DND-41 (cell line): ENCODE measurements around the gene LRRC61.
"Not testable (repeated sequence)": the region's sequence is repeated elsewhere in the genome, so short reads cannot be mapped to it uniquely, and the experiment has no call there.

ENCODE experiments used
- ATAC-seq: fragments of 200-7000 bp; cut with Tn5 transposase; 3 replicates; pipeline ENCODE4 v1.9.1; 2021; ENCODE audit warnings: low read depth; ENCODE audit not compliant: insufficient read depth
- DNase-seq: peaks from one replicate; pipeline ENCODE4 v3.0.0-alpha.2; 2020
- H2AFZ ChIP-seq: 2 replicates; pipeline ENCODE4 v1.6.0; 2012; ENCODE audit warnings: low read depth, low read length
- H3K27ac ChIP-seq: 2 replicates; pipeline ENCODE4 v1.5.1; 2012; ENCODE audit warnings: low read length, inconsistent platforms
- H3K27me3 ChIP-seq: fragments of 200-600 bp; sonication (generic); 2 replicates; pipeline ENCODE4 v1.6.0; 2012; ENCODE audit warnings: low read length, mild to moderate bottlenecking, inconsistent platforms; ENCODE audit not compliant: insufficient read depth, poor library complexity
- H3K36me3 ChIP-seq: 2 replicates; pipeline ENCODE4 v1.5.1; 2012; ENCODE audit warnings: low read length, inconsistent platforms; ENCODE audit not compliant: insufficient read depth
- H3K4me1 ChIP-seq: 2 replicates; pipeline ENCODE4 v1.5.1; 2012; ENCODE audit warnings: mild to moderate bottlenecking, low read length; ENCODE audit not compliant: insufficient read depth
- H3K4me2 ChIP-seq: 2 replicates; pipeline ENCODE4 v1.6.0; 2012; ENCODE audit warnings: mild to moderate bottlenecking, moderate library complexity, low read length, inconsistent platforms; ENCODE audit not compliant: insufficient read depth
- H3K4me3 ChIP-seq, 2 experiments: fragments of 200-600 bp in 1 of 2; shearing (Covaris generic) in 1 of 2; 2 replicates each; pipeline ENCODE4 v1.5.1; 2012 to 2016; ENCODE audit warnings: inconsistent platforms in 2 of 2, low read length in 2 of 2, mild to moderate bottlenecking in 2 of 2, low read depth in 1 of 2, moderate library complexity in 1 of 2
- H3K79me2 ChIP-seq: 2 replicates; pipeline ENCODE4 v1.6.0; 2012; ENCODE audit warnings: low read length, inconsistent platforms; ENCODE audit not compliant: insufficient read depth
- H3K9ac ChIP-seq: 2 replicates; pipeline ENCODE4 v1.6.0; 2012; ENCODE audit warnings: low read depth, mild to moderate bottlenecking, inconsistent platforms, low read length, moderate library complexity
- H3K9me3 ChIP-seq: 2 replicates; pipeline ENCODE4 v1.5.1; 2012; ENCODE audit warnings: low read length, moderate library complexity, mild to moderate bottlenecking, inconsistent platforms; ENCODE audit not compliant: insufficient read depth, severe bottlenecking
- H4K20me1 ChIP-seq: 2 replicates; pipeline ENCODE4 v1.6.0; 2012; ENCODE audit warnings: low read length; ENCODE audit not compliant: insufficient read depth
- EZH2 ChIP-seq: IDR thresholded peaks from 3 replicates; pipeline ENCODE4 v1.6.1; 2012; ENCODE audit warnings: borderline replicate concordance, low read depth, mild to moderate bottlenecking, moderate library complexity, low read length, inconsistent platforms; ENCODE audit not compliant: severe bottlenecking
- TF ChIP-seq, protein P1 (sequence below): IDR thresholded peaks from 2 replicates; pipeline ENCODE4 v1.5.1; 2012; ENCODE audit warnings: borderline replicate concordance, low read length, moderate library complexity, mild to moderate bottlenecking; ENCODE audit not compliant: poor library complexity, severe bottlenecking; ENCODE audit errors: extremely low read depth

Gene LRRC61

DNA sequence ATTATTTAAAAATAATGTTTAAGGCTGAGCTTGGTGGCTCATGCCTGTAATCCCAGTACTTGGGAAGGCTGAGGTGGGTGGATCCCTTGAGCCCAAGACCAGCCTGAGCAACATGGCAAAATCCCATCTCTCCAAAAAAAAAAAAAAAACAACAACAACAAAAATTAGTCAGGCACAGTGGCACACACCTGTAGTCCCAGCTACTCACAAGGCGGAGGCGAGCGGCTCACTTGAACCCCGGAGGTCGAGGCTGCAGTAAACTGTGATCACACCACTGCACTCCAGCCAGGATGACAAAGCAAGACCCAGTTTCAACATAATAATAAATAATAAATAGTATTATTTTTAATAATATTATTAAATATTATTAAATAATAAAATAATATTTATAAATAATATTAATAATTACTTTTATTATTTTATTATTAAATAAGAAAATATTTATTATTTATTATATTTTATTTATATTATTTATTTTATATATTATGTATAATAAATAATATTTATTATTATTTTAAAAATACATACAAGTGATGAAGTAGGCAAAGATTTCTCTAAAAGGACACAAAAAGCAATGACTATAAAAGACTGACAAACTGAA, 8.4 kb upstream of the LRRC61 start:
- H3K9me3 ChIP-seq = no peaks in the 10 kb centered on the region
- TF ChIP-seq EZH2 = no peak
- TF ChIP-seq, protein P1, sequence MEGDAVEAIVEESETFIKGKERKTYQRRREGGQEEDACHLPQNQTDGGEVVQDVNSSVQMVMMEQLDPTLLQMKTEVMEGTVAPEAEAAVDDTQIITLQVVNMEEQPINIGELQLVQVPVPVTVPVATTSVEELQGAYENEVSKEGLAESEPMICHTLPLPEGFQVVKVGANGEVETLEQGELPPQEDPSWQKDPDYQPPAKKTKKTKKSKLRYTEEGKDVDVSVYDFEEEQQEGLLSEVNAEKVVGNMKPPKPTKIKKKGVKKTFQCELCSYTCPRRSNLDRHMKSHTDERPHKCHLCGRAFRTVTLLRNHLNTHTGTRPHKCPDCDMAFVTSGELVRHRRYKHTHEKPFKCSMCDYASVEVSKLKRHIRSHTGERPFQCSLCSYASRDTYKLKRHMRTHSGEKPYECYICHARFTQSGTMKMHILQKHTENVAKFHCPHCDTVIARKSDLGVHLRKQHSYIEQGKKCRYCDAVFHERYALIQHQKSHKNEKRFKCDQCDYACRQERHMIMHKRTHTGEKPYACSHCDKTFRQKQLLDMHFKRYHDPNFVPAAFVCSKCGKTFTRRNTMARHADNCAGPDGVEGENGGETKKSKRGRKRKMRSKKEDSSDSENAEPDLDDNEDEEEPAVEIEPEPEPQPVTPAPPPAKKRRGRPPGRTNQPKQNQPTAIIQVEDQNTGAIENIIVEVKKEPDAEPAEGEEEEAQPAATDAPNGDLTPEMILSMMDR = no peak
- no peak overlapping the region for H3K9ac ChIP-seq
- no peak overlapping the region for H3K4me3 ChIP-seq
- H2AFZ ChIP-seq = no peak overlapping the region
- no peaks in the 10 kb centered on the region for H3K36me3 ChIP-seq
- no peaks in the 10 kb centered on the region for H4K20me1 ChIP-seq
- H3K4me1 ChIP-seq = no peaks in the 10 kb centered on the region
- DNase-seq (no peak), ATAC-seq (no peak)
- H3K27ac ChIP-seq = no peak overlapping the region
- no peak overlapping the region for H3K4me2 ChIP-seq
- H3K27me3 ChIP-seq = no peaks in the 10 kb centered on the region
- no peaks in the 10 kb centered on the region for H3K79me2 ChIP-seq

DNA sequence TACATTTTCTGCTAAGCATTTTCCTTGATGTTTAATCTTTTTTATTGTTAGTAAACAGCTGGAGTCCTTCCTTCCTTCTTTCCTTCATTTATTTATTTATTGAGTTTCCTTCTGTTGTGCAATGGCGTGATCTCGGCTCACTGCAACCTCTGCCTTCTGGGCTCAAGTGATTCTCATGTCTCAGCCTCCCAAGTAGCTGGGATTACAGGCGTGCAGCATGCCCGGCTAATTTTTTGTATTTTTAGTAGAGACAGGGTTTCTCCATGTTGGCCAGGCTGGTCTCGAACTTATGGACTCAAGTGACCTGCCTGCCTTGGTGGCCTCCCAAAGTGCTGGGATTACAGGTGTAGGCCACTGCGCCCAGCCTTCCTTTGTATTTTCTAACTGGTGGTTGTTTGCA, 6.2 kb upstream of the LRRC61 start:
- H4K20me1 ChIP-seq, H3K4me1 ChIP-seq: not testable (repeated sequence)

DNA sequence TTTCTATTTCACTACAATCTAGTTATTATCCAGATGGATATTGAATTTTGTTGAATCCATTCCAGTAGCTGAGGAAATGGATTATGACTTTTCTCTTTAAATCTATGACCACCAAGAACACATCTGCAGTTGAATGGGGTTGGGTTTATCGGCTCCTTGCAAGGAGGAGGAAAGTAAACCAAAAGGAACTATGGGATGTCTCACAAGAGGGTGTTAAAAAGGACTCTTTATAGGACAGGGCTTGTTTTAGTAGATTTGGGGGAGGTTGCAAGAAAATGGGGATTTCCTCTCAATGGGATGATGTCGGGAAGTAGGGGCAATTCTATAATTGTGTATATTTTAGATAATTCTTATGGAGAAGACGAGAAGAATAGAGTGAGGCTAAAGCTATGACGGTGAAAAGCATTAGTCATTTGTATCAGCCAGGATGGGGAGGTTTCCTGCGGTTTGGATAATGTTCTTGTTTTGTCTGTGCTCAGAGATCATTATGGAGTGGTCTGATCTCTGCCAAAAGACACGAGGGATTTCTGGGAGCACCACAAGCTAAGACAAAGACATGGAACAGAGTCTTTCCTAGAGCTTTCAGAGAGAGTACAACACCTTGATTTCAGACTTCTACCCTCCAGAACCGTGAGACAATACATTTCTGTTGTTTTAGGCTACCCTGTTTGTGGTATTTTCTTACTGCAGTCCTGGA, 5.3 kb upstream of the LRRC61 start:
- Histone ChIP-seq H3K4me1 (peaks cover 10% of the 10 kb centered on the region), H2AFZ (no peak overlapping the region), H3K27me3 (no peaks in the 10 kb centered on the region), H4K20me1 (no peaks in the 10 kb centered on the region), H3K9ac (no peak overlapping the region), H3K27ac (no peak overlapping the region), H3K79me2 (peaks cover 13% of the 10 kb centered on the region), H3K4me2 (no peak overlapping the region), H3K9me3 (no peaks in the 10 kb centered on the region), H3K4me3 (no peak overlapping the region), H3K36me3 (peaks cover 2% of the 10 kb centered on the region)
- no peak for DNase-seq
- TF ChIP-seq, protein P1 = no peak
- TF ChIP-seq EZH2 = no peak
- no peak for ATAC-seq

More for the DNA sequence above, 6.2 kb upstream of the LRRC61 start:
- not testable (repeated sequence) for H2AFZ ChIP-seq, H3K27me3 ChIP-seq, H3K36me3 ChIP-seq, H3K9ac ChIP-seq, H3K9me3 ChIP-seq, H3K79me2 ChIP-seq, H3K4me3 ChIP-seq, ATAC-seq, H3K27ac ChIP-seq, DNase-seq, H3K4me2 ChIP-seq

DNA sequence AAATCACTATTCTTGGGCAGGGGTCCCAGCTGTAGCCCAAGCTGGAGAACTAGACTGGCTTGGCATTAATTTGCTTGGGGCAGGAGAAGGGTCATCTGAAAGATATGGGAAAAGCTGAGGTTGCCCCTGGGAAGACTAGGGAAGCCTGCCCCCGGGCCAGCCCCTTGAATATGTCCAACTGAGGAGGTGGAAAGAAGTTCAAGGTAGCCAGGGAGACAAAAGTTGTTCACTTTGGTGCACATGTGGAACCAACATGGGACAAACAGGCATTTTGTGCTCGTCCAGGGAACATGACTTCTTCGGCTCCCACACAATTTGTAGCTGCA, 1.4 kb upstream of the LRRC61 start:
- H3K27ac ChIP-seq = peak overlapping the region; percentile 99
- TF ChIP-seq EZH2 = no peak
- TF ChIP-seq, protein P1 = no peak
- DNase-seq (no peak), ATAC-seq (no peak)
- H4K20me1 ChIP-seq = peaks cover 15% of the 10 kb centered on the region
- H3K4me1 ChIP-seq = peaks cover 38% of the 10 kb centered on the region
- H3K36me3 ChIP-seq = peaks cover 30% of the 10 kb centered on the region
- H3K79me2 ChIP-seq = peaks cover 52% of the 10 kb centered on the region
- H3K4me2 ChIP-seq = peak overlapping the region; percentile 84
- peak overlapping the region in 1 of 2 experiments; percentile 94; a peak in 3 of 4 replicates for H3K4me3 ChIP-seq
- H3K9ac ChIP-seq = peak overlapping the region; percentile 98
- H3K9me3 ChIP-seq = no peaks in the 10 kb centered on the region
- 0 out of 2 replicates have a peak overlapping the region, but pooled peaks have one; percentile 96 for H2AFZ ChIP-seq
- no peaks in the 10 kb centered on the region for H3K27me3 ChIP-seq
